ENCODE data around the gene MAP3K5.
A peak's percentile ranks its signal among the peaks of the same experiment; 100 is the strongest.

DNA sequence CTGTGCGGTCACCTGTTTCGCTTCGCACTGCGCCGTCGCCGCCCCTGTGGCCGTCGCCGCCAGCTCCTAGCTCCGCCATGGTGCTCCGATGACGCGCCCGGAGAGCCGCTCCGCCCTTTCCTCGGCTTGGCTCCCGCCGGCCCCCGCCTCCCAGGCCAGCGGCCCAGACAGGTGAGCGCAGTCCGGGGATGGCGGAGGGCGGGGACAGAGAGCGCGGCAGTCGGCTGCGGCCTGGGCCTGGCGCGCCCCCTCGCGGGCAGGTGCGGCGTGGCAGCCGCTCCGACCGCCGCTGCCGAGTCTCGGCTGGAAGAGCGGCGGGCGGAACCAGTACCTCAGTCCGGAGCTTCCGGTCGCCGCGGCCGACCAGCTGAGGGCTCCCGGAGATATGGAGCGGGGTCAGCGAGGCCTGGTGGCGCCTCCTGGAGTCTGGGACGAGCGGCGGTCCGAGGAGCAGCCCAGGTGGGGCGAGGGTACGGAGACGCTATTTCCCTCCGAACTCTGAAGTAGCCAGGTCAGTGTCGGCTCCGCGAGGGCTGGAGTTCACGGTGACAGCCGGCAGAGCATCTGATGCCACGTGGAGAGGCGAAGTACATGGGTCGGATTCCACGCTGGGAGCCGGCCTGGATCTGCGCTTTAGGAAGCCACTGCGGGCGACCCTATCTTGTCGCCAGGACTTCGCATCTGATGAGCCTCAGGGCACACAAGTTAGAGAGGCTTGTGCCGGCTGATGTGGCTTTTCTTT is 241.8 kb downstream of the MAP3K5 start, which contains the start of gene MAP7:
- TF ChIP-seq, protein P1, sequence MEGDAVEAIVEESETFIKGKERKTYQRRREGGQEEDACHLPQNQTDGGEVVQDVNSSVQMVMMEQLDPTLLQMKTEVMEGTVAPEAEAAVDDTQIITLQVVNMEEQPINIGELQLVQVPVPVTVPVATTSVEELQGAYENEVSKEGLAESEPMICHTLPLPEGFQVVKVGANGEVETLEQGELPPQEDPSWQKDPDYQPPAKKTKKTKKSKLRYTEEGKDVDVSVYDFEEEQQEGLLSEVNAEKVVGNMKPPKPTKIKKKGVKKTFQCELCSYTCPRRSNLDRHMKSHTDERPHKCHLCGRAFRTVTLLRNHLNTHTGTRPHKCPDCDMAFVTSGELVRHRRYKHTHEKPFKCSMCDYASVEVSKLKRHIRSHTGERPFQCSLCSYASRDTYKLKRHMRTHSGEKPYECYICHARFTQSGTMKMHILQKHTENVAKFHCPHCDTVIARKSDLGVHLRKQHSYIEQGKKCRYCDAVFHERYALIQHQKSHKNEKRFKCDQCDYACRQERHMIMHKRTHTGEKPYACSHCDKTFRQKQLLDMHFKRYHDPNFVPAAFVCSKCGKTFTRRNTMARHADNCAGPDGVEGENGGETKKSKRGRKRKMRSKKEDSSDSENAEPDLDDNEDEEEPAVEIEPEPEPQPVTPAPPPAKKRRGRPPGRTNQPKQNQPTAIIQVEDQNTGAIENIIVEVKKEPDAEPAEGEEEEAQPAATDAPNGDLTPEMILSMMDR (IDR thresholded peaks at IDR 0.05) = peak; percentile 76 to 94 (median 94)
- no peak for TF ChIP-seq POLR2A (IDR thresholded peaks at IDR 0.05)
- TF ChIP-seq EP300 (IDR thresholded peaks at IDR 0.05) = no peak
